Suppressor macrophage (primary cell): ENCODE data around the gene LDLRAD4.

Source experiments
- DNase-seq, 4 experiments: peaks; one replicate each; pipeline ENCODE4 v3.0.0-alpha.2; 2020 to 2022

Gene LDLRAD4

GRCh38 chr18:13410471-13410870 is 191.9 kb downstream of the LDLRAD4 start:
- DNase-seq = no peak

DNA sequence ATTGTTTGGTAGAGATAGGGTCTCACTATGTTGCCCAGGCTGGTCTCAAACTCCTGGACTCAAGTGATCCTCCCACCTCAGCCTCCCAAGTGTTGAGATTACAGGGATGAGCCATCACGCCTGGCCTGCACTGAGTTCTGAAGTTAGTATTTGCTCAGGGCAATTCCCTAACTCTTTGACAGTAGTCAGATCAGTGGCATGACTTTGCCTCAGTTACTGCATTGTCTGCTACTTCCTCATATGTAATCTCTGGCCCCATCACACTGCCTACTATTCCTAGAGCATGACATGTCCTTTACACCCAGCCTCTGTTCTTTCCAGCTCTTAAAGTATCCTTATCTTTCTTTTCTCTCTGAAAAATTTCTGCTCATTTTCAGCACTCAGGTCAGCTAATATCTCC is 193.5 kb downstream of the LDLRAD4 start:
- DNase-seq = no peak

GRCh38 chr18:13412901-13413300 is 194.3 kb downstream of the LDLRAD4 start:
- DNase-seq = no peak

- no peak for DNase-seq
Measured at GRCh38 chr18:13414102-13414501, 195.5 kb downstream of the LDLRAD4 start.

DNA sequence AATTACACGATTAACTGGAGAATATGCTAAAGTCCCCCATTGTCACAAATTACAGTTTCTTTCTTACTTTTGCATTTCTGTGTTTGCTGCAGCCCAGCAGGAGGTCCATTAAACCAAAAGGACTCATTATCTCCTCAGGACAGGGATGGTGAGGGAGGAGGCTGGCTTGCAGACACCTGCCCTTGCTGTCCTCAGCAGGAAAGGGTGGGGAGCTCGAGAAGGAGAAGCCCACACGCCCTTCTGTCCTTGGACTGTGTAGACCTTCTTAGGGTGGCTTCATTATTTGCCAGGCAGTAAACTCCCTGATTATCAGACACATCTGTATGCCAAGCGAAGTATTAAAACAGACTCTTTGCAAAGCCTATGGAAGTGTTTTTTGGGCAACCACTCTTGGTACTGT is 196.0 kb downstream of the LDLRAD4 start:
- no peak for DNase-seq

- no peak for DNase-seq
Measured at GRCh38 chr18:13415736-13416135, 197.2 kb downstream of the LDLRAD4 start.

- DNase-seq = peak; percentile 69 to 85 (median 78)
Measured at GRCh38 chr18:13416208-13416607, 197.6 kb downstream of the LDLRAD4 start.

GRCh38 chr18:13416848-13417247 is 198.3 kb downstream of the LDLRAD4 start:
- no peak for DNase-seq

DNA sequence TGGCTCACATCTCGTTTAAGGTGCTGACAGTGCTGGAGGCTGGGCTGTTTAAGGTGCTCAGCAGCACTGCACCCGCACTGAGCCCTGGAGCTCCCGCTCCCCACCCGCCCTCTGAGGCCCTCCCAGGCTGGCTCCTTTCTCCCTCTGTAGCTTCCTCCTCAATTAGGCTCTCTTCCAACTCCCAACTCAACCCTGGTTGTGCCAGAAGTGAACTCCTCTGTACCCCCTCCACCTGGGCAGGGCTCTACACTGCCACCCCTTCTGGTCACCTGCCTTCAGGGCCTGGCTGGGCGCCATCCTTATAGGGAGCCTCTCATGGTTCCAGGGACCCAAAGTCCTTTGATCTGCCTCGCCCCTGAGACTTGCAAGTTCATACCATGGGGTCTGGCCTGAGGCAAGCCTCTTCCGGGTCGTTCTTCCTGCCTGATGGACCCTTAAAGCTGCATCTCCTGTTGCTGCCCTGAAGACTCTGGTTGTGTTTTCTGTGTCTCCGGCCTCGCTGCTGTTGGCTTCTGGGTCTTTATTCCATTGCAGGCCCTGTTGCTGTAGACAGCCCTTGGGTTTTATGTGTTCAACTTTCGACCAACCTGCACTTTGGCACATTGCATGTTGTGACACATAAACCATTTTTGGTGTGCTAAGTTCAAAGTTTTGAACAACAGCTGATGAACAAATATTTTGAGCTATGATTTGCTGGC is 199.6 kb downstream of the LDLRAD4 start:
- no peak for DNase-seq

DNA sequence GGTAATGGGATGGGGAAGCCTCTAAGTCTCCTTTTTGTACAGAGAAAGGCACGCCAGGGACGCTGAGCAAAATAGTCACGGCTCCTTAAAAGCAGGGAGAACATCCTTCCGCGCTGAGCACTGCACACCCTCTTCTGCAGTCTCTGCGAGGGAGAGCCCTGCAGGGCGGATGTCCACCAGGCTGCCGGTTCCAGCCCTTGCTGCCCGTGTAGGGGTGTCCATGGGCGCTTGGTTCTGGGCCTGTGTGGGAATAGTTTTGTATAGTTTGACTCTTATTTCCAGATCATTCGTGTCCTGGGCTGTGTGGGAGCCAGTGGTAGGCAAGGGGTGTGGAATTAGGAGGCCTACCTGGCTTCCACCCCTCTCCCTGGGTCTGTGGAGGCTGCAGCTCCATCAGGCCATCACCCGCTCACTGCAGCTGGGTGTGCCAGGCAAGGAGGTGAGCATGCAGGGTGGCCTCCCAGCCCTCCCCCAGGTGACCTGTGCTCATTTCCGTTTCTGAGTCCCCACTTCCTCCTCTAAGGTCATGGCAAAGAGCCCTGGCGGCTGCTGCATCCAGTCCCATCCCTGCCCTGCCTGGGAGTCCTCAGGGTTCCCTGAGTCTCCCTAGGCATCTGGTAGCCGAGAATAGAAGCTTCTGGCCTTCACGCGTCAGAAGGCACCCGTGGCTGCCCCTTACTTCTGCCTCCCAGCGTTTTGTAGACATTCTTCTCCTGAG is 202.6 kb downstream of the LDLRAD4 start:
- peak in 2 of 4 experiments; percentile 23 to 31 for DNase-seq

GRCh38 chr18:13422541-13423147 is 204.1 kb downstream of the LDLRAD4 start:
- DNase-seq = peak in 2 of 4 experiments; percentile 8 to 20

DNA sequence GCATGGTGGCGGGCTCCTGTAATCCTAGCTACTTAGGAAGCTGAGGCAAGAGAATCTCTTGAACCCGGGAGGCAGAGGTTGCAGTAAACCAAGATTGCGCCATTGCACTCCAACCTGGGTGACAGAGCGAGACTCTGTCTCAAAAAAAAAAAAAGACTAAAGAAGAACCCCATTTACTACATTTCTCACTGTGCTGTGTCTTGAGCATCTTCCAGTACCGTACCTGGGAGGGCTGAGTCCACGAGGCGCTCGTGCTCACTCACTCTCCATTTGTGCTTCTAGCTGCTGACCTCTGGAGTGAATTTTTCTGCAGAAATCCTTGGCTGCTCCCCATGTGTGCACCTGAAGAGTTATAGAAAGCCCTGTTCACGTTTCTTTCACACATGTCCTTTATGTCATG is 204.8 kb downstream of the LDLRAD4 start:
- no peak for DNase-seq

GRCh38 chr18:13424363-13424762 is 205.8 kb downstream of the LDLRAD4 start:
- no peak for DNase-seq

DNA sequence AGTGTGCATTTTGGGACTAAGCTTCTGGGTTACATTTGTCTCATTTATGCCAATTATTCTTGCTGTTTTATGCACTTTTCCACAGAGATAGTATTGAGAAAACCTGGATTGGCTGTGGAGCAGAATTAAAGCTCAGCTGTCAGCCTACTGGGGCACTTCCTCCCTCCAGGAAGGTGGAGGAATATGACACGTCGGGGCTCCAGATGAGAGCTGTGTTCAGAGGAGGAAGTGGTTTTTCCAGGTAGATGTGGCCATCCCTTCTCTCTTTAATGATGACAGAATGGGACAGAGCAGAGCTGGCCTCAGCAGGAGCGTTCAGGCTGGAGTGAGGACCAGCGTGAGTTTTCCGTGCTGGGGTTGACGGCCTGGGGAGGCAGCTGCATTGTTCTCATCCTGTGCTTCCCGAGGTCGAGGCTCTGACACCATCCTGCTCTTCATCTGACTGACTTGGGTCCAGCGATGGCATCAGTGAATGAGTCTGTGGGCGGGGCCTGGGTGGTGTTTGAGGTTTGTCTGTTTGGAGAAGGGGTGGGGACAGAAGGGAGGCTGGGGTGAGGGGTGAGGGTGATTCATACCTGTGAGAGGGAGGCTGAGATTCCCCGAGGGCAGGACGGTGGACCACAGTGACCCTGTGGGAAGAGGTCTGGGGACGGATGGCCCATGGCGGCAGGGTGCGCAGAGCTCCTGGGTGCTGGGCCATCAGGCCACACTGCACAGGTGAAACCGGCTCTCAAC is 207.0 kb downstream of the LDLRAD4 start:
- DNase-seq = no peak

- DNase-seq = no peak
Measured at GRCh38 chr18:13427354-13427753, 208.8 kb downstream of the LDLRAD4 start.

DNA sequence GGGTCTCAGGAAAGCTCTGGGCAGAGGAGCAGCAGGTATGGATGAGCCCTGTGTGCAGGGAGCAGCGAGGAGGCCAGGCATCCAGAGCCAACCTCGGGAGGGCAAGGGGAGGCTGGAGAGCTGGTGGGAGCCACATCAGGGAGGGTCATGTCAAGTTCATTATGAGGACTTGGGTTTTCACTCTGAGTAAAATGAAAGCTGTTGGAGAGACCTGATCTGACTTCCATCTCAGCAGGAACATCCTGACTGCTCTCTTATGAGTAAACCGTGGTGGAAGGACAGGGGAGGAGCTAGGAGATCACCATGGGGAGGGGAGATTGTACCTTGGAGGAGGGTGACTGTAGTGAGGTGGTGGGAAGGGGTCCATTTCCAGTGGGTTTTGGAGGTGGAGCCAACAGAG is 209.8 kb downstream of the LDLRAD4 start:
- DNase-seq = no peak

DNA sequence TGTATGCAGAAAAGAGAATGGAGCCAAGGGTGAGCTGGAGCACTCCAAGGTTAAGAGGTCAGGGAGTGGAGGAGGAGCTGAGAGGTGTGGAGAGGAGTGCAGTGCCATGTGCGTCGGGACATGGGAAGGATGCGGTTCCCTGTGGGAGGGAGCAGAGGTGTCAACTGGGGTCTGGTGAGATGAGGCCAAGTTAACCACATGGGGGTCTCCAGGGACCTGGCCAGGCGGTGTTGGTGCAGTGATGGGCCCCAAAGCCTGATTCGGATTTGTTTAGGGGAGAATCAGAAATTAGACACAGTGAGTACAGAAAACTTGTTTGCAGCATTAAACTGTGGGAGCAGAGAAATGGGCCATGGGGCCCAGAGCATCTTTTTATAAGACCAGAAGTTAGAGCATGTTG is 210.5 kb downstream of the LDLRAD4 start:
- no peak for DNase-seq

DNA sequence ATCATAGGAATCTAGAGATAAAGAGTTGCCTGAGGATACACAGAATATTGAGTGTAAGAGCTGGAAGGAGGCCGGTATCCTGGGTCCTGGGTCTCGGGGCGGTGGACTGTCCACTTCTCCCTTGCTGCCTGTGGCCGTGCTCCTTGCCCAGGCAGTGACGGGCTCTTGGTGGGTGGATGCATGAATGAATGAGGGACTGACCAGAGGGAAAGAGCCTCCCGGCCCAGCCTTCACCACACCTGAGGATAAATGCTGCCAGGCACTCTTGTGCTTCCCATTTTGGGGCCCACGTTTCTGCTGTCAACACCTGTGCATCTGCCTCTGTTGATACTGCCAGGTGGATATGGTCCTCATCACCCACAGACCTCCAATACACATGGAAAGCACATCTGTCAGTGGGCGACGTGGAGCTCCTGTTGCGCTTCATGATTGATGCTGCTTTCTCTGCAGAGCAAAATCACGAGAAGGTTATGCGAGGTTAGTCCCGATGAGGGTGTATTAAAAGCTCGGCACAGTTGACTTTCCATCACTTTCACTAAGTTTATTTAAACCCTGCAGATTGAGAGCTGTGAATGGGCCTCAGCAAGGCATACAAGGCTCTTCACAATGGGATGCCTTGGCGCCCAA is 211.4 kb downstream of the LDLRAD4 start:
- DNase-seq = no peak

DNA sequence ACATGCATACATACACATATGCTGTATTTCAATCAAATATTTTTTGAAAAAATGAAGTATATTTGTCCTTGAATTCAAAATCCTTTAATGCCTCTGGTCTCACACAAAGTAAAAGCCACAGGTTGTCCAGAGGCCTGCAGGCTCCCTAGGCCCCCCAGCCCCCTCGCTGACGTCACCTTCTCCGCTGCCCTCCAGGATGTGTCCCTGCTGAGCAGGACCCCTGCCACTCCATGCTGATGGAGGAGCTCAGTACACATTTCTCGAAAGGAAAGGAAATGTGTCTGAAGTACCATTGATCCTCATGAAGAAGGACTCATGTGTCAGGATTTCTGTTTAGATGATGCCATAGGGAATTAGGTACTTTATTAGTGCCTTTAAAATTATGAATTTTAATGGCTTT is 212.1 kb downstream of the LDLRAD4 start:
- DNase-seq = no peak

GRCh38 chr18:13431886-13432285 is 213.3 kb downstream of the LDLRAD4 start:
- DNase-seq = no peak

- DNase-seq = no peak
Measured at GRCh38 chr18:13433125-13433524, 214.6 kb downstream of the LDLRAD4 start.

GRCh38 chr18:13433685-13434084 is 215.1 kb downstream of the LDLRAD4 start:
- DNase-seq = no peak

GRCh38 chr18:13434854-13435253 is 216.3 kb downstream of the LDLRAD4 start:
- no peak for DNase-seq
